C4-2B (cell line): ENCODE measurements around the gene CHAC2.

ENCODE experiments used
- ZFX ChIP-seq: fragments of 450-650 bp; IDR thresholded peaks from 2 replicates; pipeline ENCODE4 v1.6.1; 2017
- TF ChIP-seq, protein P1 (sequence below): fragments of 450-650 bp; conservative IDR thresholded peaks from 2 replicates; pipeline ENCODE4 v1.5.1; 2017; ENCODE audit warnings: mild to moderate bottlenecking

DNA sequence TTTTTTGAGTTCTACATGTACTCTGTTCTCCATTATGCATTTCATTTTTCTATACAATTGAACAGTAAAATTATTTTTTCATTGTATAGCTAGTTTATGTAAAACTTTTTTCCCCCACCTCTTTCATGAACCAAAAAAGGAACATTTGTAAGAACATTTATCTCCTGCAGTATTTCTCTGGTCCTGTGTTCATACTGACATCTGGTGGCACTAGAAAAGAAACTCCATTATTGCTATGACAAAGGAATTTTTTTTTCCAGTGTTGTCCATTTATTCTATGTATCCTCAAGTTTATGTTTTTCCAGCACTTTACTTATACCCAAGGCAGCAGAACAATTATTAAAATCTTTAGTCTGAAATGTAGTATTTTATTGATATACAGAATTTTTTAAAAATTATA lies 27.4 kb upstream of the CHAC2 start:
- TF ChIP-seq, protein P1, sequence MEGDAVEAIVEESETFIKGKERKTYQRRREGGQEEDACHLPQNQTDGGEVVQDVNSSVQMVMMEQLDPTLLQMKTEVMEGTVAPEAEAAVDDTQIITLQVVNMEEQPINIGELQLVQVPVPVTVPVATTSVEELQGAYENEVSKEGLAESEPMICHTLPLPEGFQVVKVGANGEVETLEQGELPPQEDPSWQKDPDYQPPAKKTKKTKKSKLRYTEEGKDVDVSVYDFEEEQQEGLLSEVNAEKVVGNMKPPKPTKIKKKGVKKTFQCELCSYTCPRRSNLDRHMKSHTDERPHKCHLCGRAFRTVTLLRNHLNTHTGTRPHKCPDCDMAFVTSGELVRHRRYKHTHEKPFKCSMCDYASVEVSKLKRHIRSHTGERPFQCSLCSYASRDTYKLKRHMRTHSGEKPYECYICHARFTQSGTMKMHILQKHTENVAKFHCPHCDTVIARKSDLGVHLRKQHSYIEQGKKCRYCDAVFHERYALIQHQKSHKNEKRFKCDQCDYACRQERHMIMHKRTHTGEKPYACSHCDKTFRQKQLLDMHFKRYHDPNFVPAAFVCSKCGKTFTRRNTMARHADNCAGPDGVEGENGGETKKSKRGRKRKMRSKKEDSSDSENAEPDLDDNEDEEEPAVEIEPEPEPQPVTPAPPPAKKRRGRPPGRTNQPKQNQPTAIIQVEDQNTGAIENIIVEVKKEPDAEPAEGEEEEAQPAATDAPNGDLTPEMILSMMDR: peak; percentile 41
- no peak for TF ChIP-seq ZFX
